NCI-H2196 treated with DMSO at 0.1 percent for 48 hours (cell line): ENCODE data around the gene PCDHA5.
"Not testable (repeated sequence)": the region's sequence is repeated elsewhere in the genome, so short reads cannot be mapped to it uniquely, and the experiment has no call there.

Source experiments
- DNase-seq: peaks from one replicate; lab custom pipeline; 2025; ENCODE audit not compliant: unreplicated experiment; lab: John Stamatoyannopoulos, UW

Gene PCDHA5

DNA sequence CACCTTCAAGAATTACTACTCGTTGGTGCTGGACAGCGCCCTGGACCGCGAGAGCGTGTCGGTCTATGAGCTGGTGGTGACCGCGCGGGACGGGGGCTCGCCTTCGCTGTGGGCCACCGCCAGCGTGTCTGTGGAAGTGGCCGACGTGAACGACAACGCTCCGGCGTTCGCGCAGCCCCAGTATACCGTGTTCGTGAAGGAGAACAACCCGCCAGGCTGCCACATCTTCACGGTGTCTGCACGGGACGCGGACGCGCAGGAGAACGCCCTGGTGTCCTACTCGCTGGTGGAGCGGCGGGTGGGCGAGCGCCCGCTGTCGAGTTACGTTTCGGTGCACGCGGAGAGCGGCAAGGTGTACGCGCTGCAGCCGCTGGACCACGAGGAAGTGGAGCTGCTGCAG, 1.6 kb downstream of the PCDHA5 start:
- DNase-seq, result not testable (repeated sequence)

DNA sequence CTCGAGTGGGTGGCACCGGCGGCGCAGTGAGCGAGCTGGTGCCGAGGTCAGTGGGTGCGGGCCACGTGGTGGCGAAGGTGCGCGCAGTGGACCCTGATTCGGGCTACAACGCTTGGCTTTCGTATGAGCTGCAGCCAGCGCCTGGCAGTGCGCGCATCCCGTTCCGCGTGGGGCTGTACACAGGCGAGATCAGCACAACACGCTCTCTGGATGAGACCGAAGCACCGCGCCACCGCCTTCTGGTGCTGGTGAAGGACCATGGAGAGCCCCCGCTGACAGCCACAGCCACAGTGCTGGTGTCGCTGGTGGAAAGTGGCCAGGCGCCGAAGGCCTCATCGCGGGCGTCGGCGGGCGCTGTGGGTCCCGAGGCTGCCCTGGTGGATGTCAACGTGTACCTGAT, 2.1 kb downstream of the PCDHA5 start:
- no peak for DNase-seq

DNA sequence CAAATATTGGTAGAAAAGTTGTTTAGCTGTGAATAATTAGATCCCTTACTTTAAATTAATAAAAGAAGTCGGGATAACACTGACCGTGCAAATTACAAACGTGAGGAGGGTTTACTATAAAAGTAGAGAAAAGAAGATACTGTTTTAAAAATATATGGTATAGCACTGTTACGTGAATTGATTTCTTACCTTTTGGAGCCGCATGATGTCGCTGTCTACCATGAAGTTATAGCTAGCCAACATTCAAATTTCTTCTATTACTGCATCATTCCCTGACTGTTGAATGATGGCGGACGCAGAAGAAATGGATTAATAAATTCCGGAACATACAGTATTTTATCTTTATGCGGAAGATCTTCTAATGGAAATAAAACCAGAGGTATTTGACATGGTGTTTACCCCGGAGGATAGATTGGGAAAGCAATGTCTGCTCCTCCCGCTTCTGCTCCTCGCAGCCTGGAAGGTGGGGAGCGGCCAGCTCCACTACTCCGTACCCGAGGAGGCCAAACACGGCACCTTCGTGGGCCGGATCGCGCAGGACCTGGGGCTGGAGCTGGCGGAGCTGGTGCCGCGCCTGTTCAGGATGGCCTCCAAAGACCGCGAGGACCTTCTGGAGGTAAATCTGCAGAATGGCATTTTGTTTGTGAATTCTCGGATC, 6.4 kb downstream of the PCDHA5 start, which contains the start of gene PCDHA6:
Gene PCDHA6, plus strand, starts transcription at position 257 of the 658 bp plus-strand sequence. Its CDS starts 132 bp downstream, at position 389.
- no peak for DNase-seq

DNA sequence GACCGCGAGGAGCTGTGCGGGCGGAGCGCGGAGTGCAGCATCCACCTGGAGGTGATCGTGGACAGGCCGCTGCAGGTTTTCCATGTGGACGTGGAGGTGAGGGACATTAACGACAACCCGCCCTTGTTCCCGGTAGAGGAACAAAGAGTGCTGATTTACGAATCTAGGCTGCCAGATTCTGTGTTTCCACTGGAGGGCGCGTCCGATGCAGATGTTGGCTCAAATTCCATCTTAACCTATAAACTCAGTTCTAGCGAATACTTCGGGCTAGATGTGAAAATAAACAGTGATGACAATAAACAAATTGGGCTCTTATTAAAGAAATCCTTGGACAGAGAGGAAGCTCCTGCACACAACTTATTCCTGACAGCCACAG, 6.9 kb downstream of the PCDHA5 start:
- DNase-seq, result no peak

DNA sequence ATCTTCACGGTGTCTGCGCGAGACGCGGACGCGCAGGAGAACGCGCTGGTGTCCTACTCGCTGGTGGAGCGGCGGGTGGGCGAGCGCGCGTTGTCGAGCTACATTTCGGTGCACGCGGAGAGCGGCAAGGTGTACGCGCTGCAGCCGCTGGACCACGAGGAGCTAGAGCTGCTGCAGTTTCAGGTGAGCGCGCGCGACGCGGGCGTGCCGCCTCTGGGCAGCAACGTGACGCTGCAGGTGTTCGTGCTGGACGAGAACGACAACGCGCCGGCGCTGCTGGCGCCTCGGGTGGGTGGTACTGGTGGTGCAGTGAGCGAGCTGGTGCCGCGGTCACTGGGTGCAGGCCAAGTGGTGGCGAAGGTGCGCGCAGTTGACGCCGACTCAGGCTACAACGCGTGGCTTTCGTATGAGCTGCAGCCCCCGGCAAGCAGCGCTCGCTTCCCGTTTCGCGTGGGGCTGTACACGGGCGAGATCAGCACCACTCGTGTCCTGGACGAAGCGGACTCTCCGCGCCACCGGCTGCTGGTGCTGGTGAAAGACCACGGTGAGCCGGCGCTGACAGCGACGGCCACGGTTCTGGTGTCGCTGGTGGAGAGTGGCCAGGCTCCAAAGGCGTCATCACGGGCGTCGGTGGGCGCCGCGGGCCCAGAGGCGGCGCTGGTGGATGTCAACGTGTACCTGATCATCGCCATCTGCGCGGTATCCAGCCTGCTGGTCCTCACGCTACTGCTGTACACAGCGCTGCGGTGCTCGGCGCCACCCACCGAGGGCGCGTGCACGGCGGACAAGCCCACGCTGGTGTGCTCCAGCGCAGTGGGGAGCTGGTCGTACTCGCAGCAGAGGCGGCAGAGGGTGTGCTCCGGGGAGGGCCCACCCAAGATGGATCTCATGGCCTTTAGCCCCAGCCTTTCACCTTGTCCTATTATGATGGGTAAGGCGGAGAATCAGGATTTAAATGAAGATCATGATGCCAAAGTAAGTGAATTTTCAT, 8.4 kb downstream of the PCDHA5 start:
- not testable (repeated sequence) for DNase-seq

DNA sequence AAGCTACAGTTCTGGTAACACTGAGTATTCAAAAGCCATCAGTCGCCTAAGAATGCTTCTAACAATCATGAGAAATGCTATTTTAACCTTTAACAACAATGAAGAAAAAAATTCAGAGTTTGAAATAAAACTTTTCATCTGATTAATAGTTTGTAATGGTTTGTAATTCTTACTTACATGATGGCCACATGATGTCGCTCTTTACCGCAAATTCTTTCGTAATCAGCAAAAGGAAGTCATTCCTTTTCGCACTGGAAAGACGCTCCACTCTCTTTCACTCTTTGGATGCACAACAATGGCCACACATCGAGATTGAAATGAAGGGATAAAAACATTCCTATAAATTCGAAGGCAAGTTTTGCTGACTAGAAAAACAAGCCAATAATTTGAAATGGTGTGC, 12.6 kb downstream of the PCDHA5 start, which contains the start of gene PCDHA7:
Gene PCDHA7, plus strand, starts transcription at position 277 of the 400 bp plus-strand sequence. Its CDS starts 115 bp downstream, at position 392.
- DNase-seq, result no peak

DNA sequence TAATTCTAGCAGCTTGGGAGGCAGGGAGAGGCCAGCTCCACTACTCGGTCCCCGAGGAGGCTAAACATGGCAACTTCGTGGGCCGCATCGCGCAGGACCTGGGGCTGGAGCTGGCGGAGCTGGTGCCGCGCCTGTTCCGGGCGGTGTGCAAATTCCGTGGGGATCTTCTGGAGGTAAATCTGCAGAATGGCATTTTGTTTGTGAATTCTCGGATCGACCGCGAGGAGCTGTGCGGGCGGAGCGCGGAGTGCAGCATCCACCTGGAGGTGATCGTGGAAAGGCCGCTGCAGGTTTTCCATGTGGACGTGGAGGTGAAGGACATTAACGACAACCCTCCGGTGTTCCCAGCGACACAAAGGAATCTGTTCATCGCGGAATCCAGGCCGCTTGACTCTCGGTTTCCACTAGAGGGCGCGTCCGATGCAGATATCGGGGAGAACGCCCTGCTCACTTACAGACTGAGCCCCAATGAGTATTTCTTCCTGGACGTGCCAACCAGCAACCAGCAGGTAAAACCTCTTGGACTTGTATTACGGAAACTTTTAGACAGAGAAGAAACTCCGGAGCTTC, 13.1 kb downstream of the PCDHA5 start:
- not testable (repeated sequence) for DNase-seq

DNA sequence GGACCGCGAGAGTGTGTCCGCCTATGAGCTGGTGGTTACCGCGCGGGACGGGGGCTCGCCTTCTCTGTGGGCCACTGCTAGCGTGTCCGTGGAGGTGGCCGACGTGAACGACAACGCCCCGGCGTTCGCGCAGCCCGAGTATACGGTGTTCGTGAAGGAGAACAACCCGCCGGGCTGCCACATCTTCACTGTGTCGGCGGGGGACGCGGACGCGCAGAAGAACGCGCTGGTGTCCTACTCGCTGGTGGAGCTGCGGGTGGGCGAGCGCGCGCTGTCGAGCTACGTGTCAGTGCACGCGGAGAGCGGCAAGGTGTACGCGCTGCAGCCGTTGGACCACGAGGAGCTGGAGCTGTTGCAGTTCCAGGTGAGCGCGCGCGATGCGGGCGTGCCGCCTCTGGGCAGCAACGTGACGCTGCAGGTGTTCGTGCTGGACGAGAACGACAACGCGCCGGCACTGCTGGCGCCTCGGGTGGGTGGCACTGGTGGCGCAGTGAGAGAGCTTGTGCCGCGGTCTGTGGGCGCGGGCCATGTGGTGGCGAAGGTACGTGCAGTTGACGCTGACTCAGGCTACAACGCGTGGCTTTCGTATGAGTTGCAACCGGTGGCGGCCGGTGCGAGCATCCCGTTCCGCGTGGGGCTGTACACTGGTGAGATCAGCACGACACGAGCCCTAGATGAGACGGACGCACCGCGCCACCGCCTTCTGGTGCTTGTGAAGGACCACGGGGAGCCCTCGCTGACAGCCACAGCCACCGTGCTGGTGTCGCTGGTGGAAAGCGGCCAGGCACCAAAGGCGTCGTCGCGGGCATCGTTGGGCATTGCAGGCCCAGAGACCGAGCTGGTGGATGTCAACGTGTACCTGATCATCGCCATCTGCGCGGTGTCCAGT, 14.5 kb downstream of the PCDHA5 start:
- no peak for DNase-seq

DNA sequence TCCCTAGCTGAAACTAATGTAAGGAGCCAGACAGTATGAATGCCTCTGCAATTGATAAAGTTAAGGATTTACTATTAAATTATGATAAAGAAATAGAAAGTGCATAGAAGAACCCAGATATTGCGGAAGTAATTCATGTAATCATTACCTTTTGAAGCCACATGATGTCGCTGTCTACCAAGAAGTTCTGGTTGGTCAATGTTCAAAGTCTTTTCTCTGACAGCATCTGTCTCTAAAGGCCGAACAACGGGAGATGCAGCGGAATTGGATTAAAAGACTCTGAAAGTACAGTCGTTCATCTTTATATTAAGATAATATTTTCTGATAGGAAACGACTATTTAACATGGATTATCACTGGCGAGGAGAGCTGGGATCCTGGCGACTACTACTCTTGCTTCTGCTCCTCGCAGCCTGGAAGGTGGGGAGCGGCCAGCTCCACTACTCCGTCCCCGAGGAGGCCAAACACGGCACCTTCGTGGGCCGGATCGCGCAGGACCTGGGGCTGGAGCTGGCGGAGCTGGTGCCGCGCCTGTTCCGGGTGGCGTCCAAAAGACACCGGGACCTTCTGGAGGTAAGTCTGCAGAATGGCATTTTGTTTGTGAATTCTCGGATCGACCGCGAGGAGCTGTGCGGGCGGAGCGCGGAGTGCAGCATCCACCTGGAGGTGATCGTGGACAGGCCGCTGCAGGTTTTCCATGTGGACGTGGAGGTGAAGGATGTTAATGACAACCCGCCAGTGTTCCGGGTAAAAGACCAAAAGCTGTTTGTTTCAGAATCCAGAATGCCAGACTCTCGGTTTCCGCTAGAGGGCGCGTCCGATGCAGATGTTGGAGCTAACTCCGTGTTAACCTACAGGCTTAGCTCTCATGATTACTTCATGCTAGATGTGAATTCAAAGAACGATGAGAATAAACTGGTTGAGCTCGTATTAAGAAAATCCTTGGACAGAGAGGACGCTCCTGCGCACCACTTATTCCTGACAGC, 19.9 kb downstream of the PCDHA5 start, which contains the start of gene PCDHA8:
Gene PCDHA8, plus strand, starts transcription at position 210 of the 985 bp plus-strand sequence. Its CDS starts 135 bp downstream, at position 345.
- DNase-seq, result peak; percentile 3

DNA sequence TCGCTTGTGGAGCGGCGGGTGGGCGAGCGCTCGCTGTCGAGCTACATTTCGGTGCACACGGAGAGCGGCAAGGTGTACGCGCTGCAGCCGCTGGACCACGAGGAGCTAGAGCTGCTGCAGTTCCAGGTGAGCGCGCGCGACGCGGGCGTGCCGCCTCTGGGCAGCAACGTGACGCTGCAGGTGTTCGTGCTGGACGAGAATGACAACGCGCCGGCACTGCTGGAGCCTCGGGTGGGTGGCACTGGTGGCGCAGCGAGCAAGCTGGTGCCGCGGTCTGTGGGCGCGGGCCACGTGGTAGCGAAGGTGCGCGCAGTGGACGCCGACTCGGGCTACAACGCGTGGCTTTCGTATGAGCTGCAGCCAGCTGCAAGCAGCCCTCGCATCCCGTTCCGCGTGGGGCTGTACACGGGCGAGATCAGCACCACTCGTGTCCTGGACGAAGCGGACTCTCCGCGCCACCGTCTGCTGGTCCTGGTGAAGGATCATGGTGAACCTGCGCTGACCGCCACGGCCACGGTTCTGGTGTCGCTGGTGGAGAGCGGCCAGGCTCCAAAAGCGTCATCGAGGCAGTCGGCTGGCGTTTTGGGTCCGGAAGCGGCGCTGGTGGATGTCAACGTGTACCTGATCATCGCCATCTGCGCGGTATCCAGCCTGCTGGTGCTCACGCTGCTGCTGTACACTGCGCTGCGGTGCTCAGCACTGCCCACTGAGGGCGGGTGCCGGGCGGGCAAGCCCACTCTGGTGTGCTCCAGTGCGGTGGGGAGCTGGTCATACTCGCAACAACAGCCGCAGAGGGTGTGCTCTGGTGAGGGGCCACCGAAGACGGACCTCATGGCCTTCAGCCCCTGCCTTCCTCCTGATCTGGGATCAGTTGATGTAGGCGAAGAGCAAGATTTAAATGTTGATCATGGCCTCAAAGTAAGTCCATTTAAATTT, 21.7 kb downstream of the PCDHA5 start:
- no peak for DNase-seq

DNA sequence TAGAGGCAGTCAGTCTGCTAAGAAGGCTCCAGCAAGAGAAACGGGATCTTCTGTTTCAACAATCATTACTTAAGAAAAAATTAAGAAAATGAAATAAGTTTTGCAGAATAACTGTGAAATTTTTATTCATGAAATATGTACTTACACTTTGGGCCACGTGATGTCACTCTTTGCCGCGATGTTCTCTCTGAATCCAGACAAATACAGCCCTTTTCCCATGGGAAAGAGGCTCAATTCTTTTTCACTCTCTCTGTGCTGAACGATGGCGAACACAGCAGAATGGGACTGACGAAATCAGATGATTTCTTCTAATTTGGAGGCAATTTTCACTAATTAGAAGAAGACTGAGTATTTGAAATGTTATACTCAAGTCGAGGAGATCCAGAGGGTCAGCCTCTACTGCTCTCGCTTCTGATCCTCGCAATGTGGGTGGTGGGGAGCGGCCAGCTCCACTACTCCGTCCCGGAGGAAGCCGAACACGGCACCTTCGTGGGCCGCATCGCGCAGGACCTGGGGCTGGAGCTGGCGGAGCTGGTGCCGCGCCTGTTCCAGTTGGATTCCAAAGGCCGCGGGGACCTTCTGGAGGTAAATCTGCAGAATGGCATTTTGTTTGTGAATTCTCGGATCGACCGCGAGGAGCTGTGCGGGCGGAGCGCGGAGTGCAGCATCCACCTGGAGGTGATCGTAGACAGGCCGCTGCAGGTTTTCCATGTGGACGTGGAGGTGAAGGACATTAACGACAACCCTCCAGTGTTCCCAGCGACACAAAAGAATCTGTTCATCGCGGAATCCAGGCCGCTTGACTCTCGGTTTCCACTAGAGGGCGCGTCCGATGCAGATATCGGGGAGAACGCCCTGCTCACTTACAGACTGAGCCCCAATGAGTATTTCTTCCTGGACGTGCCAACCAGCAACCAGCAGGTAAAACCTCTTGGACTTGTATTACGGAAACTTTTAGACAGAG, 27.0 kb downstream of the PCDHA5 start, which contains the start of gene PCDHA9:
Gene PCDHA9, plus strand, starts transcription at position 244 of the 964 bp plus-strand sequence. Its CDS starts 114 bp downstream, at position 358.
- not testable (repeated sequence) for DNase-seq

DNA sequence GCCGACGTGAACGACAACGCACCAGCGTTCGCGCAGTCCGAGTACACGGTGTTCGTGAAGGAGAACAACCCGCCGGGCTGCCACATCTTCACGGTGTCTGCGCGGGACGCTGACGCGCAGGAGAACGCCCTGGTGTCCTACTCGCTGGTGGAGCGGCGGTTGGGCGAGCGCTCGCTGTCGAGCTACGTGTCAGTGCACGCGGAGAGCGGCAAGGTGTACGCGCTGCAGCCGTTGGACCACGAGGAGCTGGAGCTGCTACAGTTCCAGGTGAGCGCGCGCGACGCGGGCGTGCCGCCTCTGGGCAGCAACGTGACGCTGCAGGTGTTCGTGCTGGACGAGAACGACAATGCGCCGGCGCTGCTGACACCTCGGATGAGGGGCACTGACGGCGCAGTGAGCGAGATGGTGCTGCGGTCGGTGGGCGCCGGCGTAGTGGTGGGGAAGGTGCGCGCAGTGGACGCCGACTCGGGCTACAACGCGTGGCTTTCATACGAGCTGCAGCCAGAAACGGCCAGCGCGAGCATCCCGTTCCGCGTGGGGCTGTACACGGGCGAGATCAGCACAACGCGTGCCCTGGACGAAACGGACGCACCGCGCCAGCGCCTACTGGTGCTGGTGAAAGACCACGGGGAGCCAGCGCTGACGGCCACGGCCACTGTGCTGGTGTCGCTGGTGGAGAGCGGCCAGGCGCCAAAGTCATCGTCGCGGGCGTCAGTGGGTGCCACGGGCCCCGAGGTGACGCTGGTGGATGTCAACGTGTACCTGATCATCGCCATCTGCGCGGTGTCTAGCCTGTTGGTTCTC, 28.6 kb downstream of the PCDHA5 start:
- DNase-seq, result not testable (repeated sequence)

DNA sequence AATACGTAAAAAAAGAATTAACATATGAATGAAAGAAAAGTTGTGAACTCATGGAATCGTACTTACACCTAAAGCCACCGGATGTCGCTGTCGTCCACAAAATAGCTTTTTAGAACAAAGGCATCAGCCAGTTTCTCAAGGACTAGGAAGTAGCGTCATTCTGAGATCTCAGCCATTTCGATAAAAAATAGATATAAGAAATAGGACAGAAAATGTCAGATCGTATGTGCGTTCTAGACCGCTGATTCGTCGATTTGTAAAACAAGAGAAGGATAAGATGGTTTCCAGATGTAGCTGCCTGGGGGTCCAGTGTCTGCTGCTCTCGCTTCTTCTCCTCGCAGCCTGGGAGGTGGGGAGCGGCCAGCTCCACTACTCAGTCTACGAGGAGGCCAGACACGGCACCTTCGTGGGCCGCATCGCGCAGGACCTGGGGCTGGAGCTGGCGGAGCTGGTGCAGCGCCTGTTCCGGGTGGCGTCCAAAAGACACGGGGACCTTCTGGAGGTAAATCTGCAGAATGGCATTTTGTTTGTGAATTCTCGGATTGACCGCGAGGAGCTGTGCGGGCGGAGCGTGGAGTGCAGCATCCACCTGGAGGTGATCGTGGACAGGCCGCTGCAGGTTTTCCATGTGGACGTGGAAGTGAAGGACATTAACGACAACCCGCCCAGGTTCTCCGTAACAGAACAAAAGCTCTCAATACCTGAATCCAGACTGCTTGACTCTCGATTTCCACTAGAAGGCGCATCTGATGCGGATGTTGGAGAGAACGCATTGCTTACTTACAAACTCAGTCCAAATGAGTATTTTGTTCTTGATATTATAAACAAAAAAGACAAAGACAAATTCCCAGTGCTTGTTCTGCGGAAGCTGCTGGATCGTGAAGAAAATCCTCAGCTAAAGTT, 34.6 kb downstream of the PCDHA5 start, which contains the start of gene PCDHA10:
Gene PCDHA10, plus strand, starts transcription at position 126 of the 903 bp plus-strand sequence. Its CDS starts 152 bp downstream, at position 278.
- DNase-seq, result no peak

DNA sequence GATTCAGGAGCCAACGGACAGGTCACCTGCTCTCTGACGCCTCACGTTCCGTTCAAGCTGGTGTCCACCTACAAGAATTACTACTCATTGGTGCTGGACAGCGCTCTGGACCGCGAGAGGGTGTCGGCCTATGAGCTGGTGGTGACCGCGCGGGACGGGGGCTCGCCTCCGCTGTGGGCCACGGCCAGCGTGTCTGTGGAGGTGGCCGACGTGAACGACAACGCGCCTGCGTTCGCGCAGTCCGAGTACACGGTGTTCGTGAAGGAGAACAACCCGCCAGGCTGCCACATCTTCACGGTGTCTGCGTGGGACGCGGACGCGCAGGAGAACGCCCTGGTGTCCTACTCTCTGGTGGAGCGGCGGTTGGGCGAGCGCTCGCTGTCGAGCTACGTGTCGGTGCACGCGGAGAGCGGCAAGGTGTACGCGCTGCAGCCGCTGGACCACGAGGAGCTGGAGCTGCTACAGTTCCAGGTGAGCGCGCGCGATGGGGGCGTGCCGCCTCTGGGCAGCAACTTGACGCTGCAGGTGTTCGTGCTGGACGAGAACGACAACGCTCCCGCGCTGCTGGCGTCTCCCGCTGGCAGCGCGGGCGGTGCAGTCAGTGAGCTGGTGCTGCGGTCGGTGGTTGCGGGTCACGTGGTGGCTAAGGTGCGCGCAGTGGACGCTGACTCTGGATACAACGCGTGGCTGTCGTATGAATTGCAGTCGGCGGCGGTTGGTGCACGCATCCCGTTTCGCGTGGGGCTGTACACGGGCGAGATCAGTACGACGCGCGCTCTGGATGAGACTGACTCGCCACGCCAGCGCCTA, 36.0 kb downstream of the PCDHA5 start:
- no peak for DNase-seq
